Upper lobe of right lung (tissue), 1 donor: ENCODE results near the gene SETD2. TPM values are rescaled to one million over a fixed set of nuclear protein-coding genes. Genes with fewer than 3 reads are reported as not detected.

ENCODE experiments used
- ATAC-seq: fragments of 200-7000 bp; cut with Tn5 transposase; one replicate; pipeline ENCODE4 v1.9.1; 2020; ENCODE audit warnings: mild to moderate bottlenecking, moderate library complexity
- DNase-seq: peaks from one replicate; pipeline ENCODE4 v3.0.0-alpha.2; 2020
- H3K27ac ChIP-seq: fragments of 200-600 bp; one replicate; pipeline ENCODE4 v1.8.0; 2022
- H3K27me3 ChIP-seq: fragments of 200-600 bp; one replicate; pipeline ENCODE4 v1.8.0; 2022; ENCODE audit warnings: mild to moderate bottlenecking
- H3K36me3 ChIP-seq: fragments of 200-600 bp; one replicate; pipeline ENCODE4 v1.8.0; 2022
- H3K4me1 ChIP-seq: fragments of 200-600 bp; one replicate; pipeline ENCODE4 v1.8.0; 2022
- H3K4me3 ChIP-seq: fragments of 200-600 bp; one replicate; pipeline ENCODE4 v1.8.0; 2022; ENCODE audit warnings: mild to moderate bottlenecking
- H3K9me3 ChIP-seq: fragments of 200-600 bp; one replicate; pipeline ENCODE4 v1.8.0; 2022
- CTCF ChIP-seq: fragments of 200-600 bp; IDR thresholded peaks from one replicate; pipeline ENCODE4 v1.8.0; 2022; ENCODE audit warnings: antibody characterized with exemption
- intact Hi-C: fragments of 100-400 bp; cut with DNase I; formaldehyde crosslinking; loops from one replicate; pipeline ENCODE4 v1.11.0; 2022
- total RNA-seq: library from RNA; stranded (reverse); fragmentation: NEBNext Ultra II Directional; extraction: Animal tissue kit (Norgen Biotek cat#: 25700); gene quantifications from one replicate; pipeline ENCODE4 v1.2.1, GENCODE V29; 2021
- donor health status: DM: no; HTN: yes; CAD: no; lungs with severe emphysema.

SETD2 gene
- total RNA-seq, 1 donor from 2014 or later = 45.9 TPM

DNA sequence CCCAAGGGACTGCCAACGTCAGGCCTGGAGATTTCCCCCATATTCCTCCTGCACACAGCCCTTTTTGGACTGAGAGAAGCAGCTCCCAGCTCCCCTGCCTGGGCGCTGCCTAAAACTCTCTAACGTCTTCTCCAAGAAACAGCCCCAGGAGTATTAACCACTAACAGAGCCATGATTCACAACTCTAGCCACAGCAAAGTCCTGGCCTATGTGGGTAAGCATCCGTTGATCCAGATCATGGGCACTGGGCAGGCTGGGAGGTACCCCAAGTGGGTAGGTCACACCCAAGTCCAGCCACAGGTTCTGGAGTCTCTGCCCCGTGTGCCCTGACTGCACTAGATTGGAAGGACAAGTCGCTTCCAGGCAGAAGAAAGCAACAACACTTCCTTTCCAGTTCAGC, 152.5 kb downstream of the SETD2 start:
- Histone ChIP-seq H3K27ac (no peak overlapping the region), H3K9me3 (no peaks in the 10 kb centered on the region), H3K4me1 (peaks cover 11% of the 10 kb centered on the region), H3K36me3 (peaks cover 4% of the 10 kb centered on the region), H3K4me3 (no peak overlapping the region), H3K27me3 (no peaks in the 10 kb centered on the region)
- no peak for TF ChIP-seq CTCF
- ATAC-seq (no peak), DNase-seq (no peak)
- intact Hi-C loops = no loop called here

DNA sequence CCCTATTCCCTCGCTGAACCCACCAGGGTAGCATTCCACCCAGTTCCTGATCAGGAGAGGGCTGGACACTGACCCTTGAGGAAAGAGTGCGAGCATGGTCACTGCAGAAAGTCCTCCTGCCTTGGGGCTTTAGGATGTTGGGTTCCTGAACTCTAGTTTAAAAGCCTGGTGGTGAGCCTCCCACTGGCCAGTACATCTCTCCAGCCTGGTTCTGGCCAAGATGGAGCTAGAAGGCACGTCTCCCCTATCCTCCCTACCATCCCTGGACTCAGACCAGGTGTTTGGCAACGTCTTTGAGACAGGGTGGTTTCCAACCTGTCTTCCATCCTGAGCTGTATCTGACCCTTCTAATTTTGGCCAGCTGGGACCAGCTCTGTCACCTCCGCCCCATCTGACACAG, 153.0 kb downstream of the SETD2 start:
- H3K4me1 ChIP-seq = peaks cover 11% of the 10 kb centered on the region
- H3K36me3 ChIP-seq = peaks cover 8% of the 10 kb centered on the region
- no peaks in the 10 kb centered on the region for H3K27me3 ChIP-seq
- intact Hi-C loops = no loop called here
- H3K4me3 ChIP-seq = no peak overlapping the region
- H3K27ac ChIP-seq = no peak overlapping the region
- no peaks in the 10 kb centered on the region for H3K9me3 ChIP-seq
- no peak for TF ChIP-seq CTCF
- DNase-seq (no peak), ATAC-seq (no peak)

GRCh38 chr3:47010111-47010712, 153.7 kb downstream of the SETD2 start:
- Histone ChIP-seq H3K9me3 (no peaks in the 10 kb centered on the region), H3K27ac (peak overlapping the region; percentile 87), H3K36me3 (peaks cover 15% of the 10 kb centered on the region), H3K27me3 (no peaks in the 10 kb centered on the region), H3K4me1 (peaks cover 11% of the 10 kb centered on the region), H3K4me3 (peak overlapping the region; percentile 63)
- ATAC-seq (no peak), DNase-seq (no peak)
- no peak for TF ChIP-seq CTCF
- intact Hi-C loops = no loop called here

- peak; percentile 93 for ATAC-seq
- H3K4me3 ChIP-seq = peak overlapping the region; percentile 63
- peak; percentile 95 for DNase-seq
- peak overlapping the region; percentile 87 for H3K27ac ChIP-seq
- H3K27me3 ChIP-seq = no peaks in the 10 kb centered on the region
- no peaks in the 10 kb centered on the region for H3K9me3 ChIP-seq
- TF ChIP-seq CTCF = no peak
- intact Hi-C loops = no loop called here
- peaks cover 11% of the 10 kb centered on the region for H3K4me1 ChIP-seq
- peaks cover 23% of the 10 kb centered on the region for H3K36me3 ChIP-seq
These were observed 154.4 kb downstream of the SETD2 start for GRCh38 chr3:47009225-47010110.

DNA sequence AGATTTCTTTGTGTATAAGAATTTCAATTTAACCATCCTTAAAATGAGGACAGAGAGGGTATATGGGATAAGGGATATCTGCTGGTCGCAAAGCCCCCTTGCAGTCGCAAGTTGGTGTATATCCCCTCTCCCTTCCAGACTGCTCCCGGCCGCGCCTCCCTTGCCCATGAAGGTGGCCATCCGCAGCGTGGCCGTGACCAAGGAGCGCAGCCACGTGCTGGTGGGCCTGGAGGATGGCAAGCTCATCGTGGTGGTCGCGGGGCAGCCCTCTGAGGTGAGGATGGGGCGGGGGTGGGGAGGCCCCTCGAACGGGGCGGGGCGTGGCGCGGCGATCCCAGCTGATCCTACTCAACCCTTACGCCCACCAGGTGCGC, 155.1 kb downstream of the SETD2 start:
- no peak for TF ChIP-seq CTCF
- Histone ChIP-seq H3K27ac (peak overlapping the region; percentile 87), H3K4me3 (peak overlapping the region; percentile 63), H3K4me1 (peaks cover 11% of the 10 kb centered on the region), H3K27me3 (no peaks in the 10 kb centered on the region), H3K36me3 (peaks cover 29% of the 10 kb centered on the region), H3K9me3 (no peaks in the 10 kb centered on the region)
- intact Hi-C loops = no loop called here
- ATAC-seq (no peak), DNase-seq (no peak)
